Ovary (tissue), 3 donors: ENCODE data around the gene MKX.

Experiments used
- CTCF ChIP-seq, 3 donors: fragments of 450-650 bp in 2 of 3; fragments of 200-600 bp in 1 of 3; IDR thresholded peaks; one replicate each; pipeline versions ENCODE4 v1.5.1 to v1.8.0; 2016 to 2022; ENCODE audit warnings: antibody characterized with exemption in 3 of 3, mild to moderate bottlenecking in 1 of 3
- EP300 ChIP-seq: sonication (generic); formaldehyde crosslinking; IDR thresholded peaks from one replicate; pipeline ENCODE4 v1.6.1; 2017; ENCODE audit warnings: antibody characterized with exemption
- POLR2A ChIP-seq: fragments of 450-650 bp; IDR thresholded peaks from one replicate; pipeline ENCODE4 v1.6.1; 2017; ENCODE audit warnings: antibody characterized with exemption, mild to moderate bottlenecking, moderate library complexity
- donor health status: DM: no; HTN: no; CAD: no.

- TF ChIP-seq CTCF (IDR thresholded peaks at IDR 0.05): no peak
- no peak for TF ChIP-seq EP300
- no peak for TF ChIP-seq POLR2A
Observed at GRCh38 chr10:27658788-27659187, 86.8 kb downstream of the MKX start.
